ENCODE results near the gene SLU7.
"Not testable (repeated sequence)": the region's sequence is repeated elsewhere in the genome, so short reads cannot be mapped to it uniquely, and the experiment has no call there.

SLU7 gene

GRCh38 chr5:160439205-160439600, 20.3 kb upstream of the SLU7 start:
- Histone ChIP-seq H3K4me2 (ENCODE audit: low read length) (peak overlapping the region; percentile 84), H3K36me3 (replicated peaks; ENCODE audit: low read depth, low read length) (no peaks in the 10 kb centered on the region), H3K9me3 (ENCODE audit: insufficient read depth, low read length) (no peaks in the 10 kb centered on the region), H3K4me3 (ENCODE audit: low read length) (peak overlapping the region; percentile 81), H3K79me2 (ENCODE audit: low read length) (no peaks in the 10 kb centered on the region), H3K27ac (ENCODE audit: low read length) (0 out of 2 replicates have a peak overlapping the region, but pooled peaks have one; percentile 9), H4K20me1 (ENCODE audit: insufficient read depth, low read length) (no peaks in the 10 kb centered on the region), H3K4me1 (ENCODE audit: low read length) (peaks cover 50% of the 10 kb centered on the region), H3K27me3 (ENCODE audit: low read depth, low read length) (no peaks in the 10 kb centered on the region), H3K9ac (ENCODE audit: low read length) (peak overlapping the region; percentile 72), H2AFZ (ENCODE audit: low read depth, low read length) (peak overlapping the region; percentile 69)
- TF ChIP-seq CTCF (IDR thresholded peaks at IDR 0.05; ENCODE audit: low read depth, low read length) = peak; percentile 73
- no peak for TF ChIP-seq EZH2phosphoT487 (IDR thresholded peaks at IDR 0.05; ENCODE audit: low read depth)

- H3K27me3 ChIP-seq (ENCODE audit: low read depth, low read length) = no peaks in the 10 kb centered on the region
- peak overlapping the region; percentile 81 for H3K4me3 ChIP-seq (ENCODE audit: low read length)
- H3K9ac ChIP-seq (ENCODE audit: low read length) = peak overlapping the region; percentile 72
- peak overlapping the region; percentile 84 for H3K4me2 ChIP-seq (ENCODE audit: low read length)
- TF ChIP-seq EZH2phosphoT487 (IDR thresholded peaks at IDR 0.05; ENCODE audit: low read depth) = no peak
- TF ChIP-seq CTCF (IDR thresholded peaks at IDR 0.05; ENCODE audit: low read depth, low read length) = peak; percentile 85
- peaks cover 56% of the 10 kb centered on the region for H3K4me1 ChIP-seq (ENCODE audit: low read length)
- H3K79me2 ChIP-seq (ENCODE audit: low read length) = no peaks in the 10 kb centered on the region
- H3K36me3 ChIP-seq (replicated peaks; ENCODE audit: low read depth, low read length) = no peaks in the 10 kb centered on the region
- no peaks in the 10 kb centered on the region for H3K9me3 ChIP-seq (ENCODE audit: insufficient read depth, low read length)
- H2AFZ ChIP-seq (ENCODE audit: low read depth, low read length) = peak overlapping the region; percentile 69
- H4K20me1 ChIP-seq (ENCODE audit: insufficient read depth, low read length) = no peaks in the 10 kb centered on the region
- 0 out of 2 replicates have a peak overlapping the region, but pooled peaks have one; percentile 9 for H3K27ac ChIP-seq (ENCODE audit: low read length)
These were observed 19.7 kb upstream of the SLU7 start for GRCh38 chr5:160438316-160439204.

DNA sequence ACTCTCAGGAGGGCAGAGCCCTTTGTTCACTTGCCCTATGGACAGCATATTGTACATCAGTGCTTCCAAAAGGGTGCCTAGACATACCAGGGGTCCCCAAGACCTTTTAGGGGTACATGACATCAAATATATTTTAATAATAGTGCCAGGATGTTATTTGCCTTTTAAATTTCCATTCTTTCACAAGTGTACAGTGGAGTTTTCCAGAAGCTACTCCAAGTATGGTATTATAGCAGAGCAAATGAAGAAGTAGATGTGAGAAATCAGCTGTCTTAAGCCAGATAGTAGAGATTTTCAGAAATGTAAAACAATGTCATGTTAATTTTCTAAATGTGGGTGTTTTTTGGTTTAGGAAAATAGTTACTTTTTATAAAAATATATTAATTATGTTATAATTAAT, 18.4 kb upstream of the SLU7 start:
- no peak overlapping the region for H2AFZ ChIP-seq (ENCODE audit: low read depth, low read length)
- no peaks in the 10 kb centered on the region for H3K27me3 ChIP-seq (ENCODE audit: low read depth, low read length)
- no peaks in the 10 kb centered on the region for H3K9me3 ChIP-seq (ENCODE audit: insufficient read depth, low read length)
- no peak for TF ChIP-seq CTCF (IDR thresholded peaks at IDR 0.05; ENCODE audit: low read depth, low read length)
- peaks cover 53% of the 10 kb centered on the region for H3K4me1 ChIP-seq (ENCODE audit: low read length)
- H3K4me3 ChIP-seq (ENCODE audit: low read length) = no peak overlapping the region
- H3K27ac ChIP-seq (ENCODE audit: low read length) = no peak overlapping the region
- H3K79me2 ChIP-seq (ENCODE audit: low read length) = no peaks in the 10 kb centered on the region
- no peaks in the 10 kb centered on the region for H4K20me1 ChIP-seq (ENCODE audit: insufficient read depth, low read length)
- no peak overlapping the region for H3K4me2 ChIP-seq (ENCODE audit: low read length)
- H3K9ac ChIP-seq (ENCODE audit: low read length) = no peak overlapping the region
- no peaks in the 10 kb centered on the region for H3K36me3 ChIP-seq (replicated peaks; ENCODE audit: low read depth, low read length)

DNA sequence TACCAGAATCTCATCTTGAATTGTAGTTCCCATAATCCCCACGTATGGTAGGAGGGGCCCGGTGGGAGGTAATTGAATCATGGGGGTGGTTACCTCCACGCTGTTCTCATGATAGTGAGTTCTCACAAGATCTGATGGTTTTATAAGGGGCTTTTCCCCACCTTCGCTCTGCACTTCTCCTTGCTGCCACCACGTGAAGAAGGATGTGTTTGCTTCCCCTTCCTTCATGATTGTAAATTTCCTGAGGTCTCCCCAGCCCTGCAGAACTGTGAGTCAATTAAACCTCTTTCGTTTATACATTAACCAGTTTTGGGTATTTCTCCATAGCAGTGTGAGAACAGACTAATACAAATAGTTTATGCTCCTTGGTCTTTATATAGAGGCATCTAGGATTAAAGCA, 17.8 kb upstream of the SLU7 start:
- H3K9ac ChIP-seq (ENCODE audit: low read length); H3K27ac ChIP-seq (ENCODE audit: low read length); H2AFZ ChIP-seq (ENCODE audit: low read depth, low read length); H3K79me2 ChIP-seq (ENCODE audit: low read length); H3K4me3 ChIP-seq (ENCODE audit: low read length); H3K9me3 ChIP-seq (ENCODE audit: insufficient read depth, low read length); H3K27me3 ChIP-seq (ENCODE audit: low read depth, low read length); H3K36me3 ChIP-seq (replicated peaks; ENCODE audit: low read depth, low read length); H4K20me1 ChIP-seq (ENCODE audit: insufficient read depth, low read length): not testable (repeated sequence)
- H3K4me1 ChIP-seq (ENCODE audit: low read length) = peaks cover 55% of the 10 kb centered on the region
- peak overlapping the region; percentile 40 for H3K4me2 ChIP-seq (ENCODE audit: low read length)
